CD4-positive, alpha-beta T cell (primary cell): ENCODE measurements around the gene KCNMB1. TPM values are rescaled to one million over a fixed set of nuclear protein-coding genes. Genes with fewer than 3 reads are reported as not detected.

ENCODE experiments used
- ATAC-seq: fragments of 200-7000 bp; cut with Tn5 transposase; one replicate; pipeline ENCODE4 v1.10.0; 2022; ENCODE audit warnings: mild to moderate bottlenecking; ENCODE audit not compliant: poor library complexity
- CTCF ChIA-PET: fragments of 350-600 bp; sonication (Branson Sonifier 250); formaldehyde crosslinking; loops from one replicate; lab custom pipeline; 2021; ENCODE audit warnings: antibody characterized with exemption, inconsistent platforms; lab: Charles Lee
- POLR2A ChIA-PET: fragments of 350-600 bp; sonication (Branson Sonifier 250); formaldehyde crosslinking; loops from one replicate; lab custom pipeline; 2021; ENCODE audit warnings: antibody characterized with exemption, inconsistent platforms; lab: Charles Lee
- DNase-seq, 14 experiments: peaks; one replicate each; pipeline ENCODE4 v3.0.0-alpha.2; 2013 to 2020; ENCODE audit warnings: mixed read lengths in 2 of 14
- H3K27ac ChIP-seq, 2 donors: one replicate each; pipeline versions ENCODE4 v1.5.1 to v1.7.0; 2013; ENCODE audit warnings: low read length in 2 of 2, low read depth in 1 of 2, mild to moderate bottlenecking in 1 of 2
- H3K27me3 ChIP-seq, 2 experiments: 1 replicate in 1 of 2; 2 replicates in 1 of 2; pipeline versions ENCODE4 v1.6.1 to v1.7.0; 2013; ENCODE audit warnings: low read length in 2 of 2, control low read depth in 1 of 2, mild to moderate bottlenecking in 1 of 2, moderate library complexity in 1 of 2; ENCODE audit not compliant: insufficient read depth in 2 of 2, control insufficient read depth in 1 of 2
- H3K36me3 ChIP-seq: one replicate; pipeline ENCODE4 v1.6.1; 2013; ENCODE audit warnings: low read length, control low read depth; ENCODE audit not compliant: insufficient read depth
- H3K4me1 ChIP-seq: one replicate; pipeline ENCODE4 v1.6.1; 2013; ENCODE audit warnings: low read length, control low read depth; ENCODE audit not compliant: insufficient read depth
- H3K4me3 ChIP-seq: one replicate; pipeline ENCODE4 v1.5.1; 2013; ENCODE audit warnings: mild to moderate bottlenecking, low read length, moderate library complexity
- H3K9me3 ChIP-seq, 2 experiments: 1 replicate in 1 of 2; 2 replicates in 1 of 2; pipeline versions ENCODE4 v1.6.1 to v1.7.0; 2013; ENCODE audit warnings: low read length in 2 of 2, mild to moderate bottlenecking in 2 of 2, control low read depth in 1 of 2, moderate library complexity in 1 of 2; ENCODE audit not compliant: control insufficient read depth in 1 of 2, insufficient read depth in 1 of 2
- H3K27ac Mint-ChIP-seq: one replicate; pipeline ENCODE4 v1.8.0; 2020; ENCODE audit warnings: mixed read lengths
- H3K27me3 Mint-ChIP-seq: one replicate; pipeline ENCODE4 v1.8.0; 2021; ENCODE audit warnings: mixed read lengths
- H3K36me3 Mint-ChIP-seq: one replicate; pipeline ENCODE4 v1.8.0; 2021; ENCODE audit warnings: low read depth, mixed read lengths
- H3K4me1 Mint-ChIP-seq: one replicate; pipeline ENCODE4 v1.8.0; 2021; ENCODE audit warnings: low read depth, mixed read lengths
- H3K4me3 Mint-ChIP-seq: one replicate; pipeline ENCODE4 v1.8.0; 2020; ENCODE audit warnings: mild to moderate bottlenecking, mixed read lengths
- H3K9me3 Mint-ChIP-seq: one replicate; pipeline ENCODE4 v1.8.0; 2020; ENCODE audit warnings: mixed read lengths
- intact Hi-C, 2 experiments: fragments of 100-400 bp; cut with DNase I in 1 of 2; cut with micrococcal nuclease in 1 of 2; formaldehyde crosslinking; loops; one replicate each; pipeline versions ENCODE4 v1.15.1 to v1.9.0; 2023 to 2025; cut with DNase I, micrococcal nuclease
- total RNA-seq, 174 experiments: library from RNA in 2 of 174; stranded (reverse) in 2 of 174; gene quantifications; one replicate each; pipeline ENCODE4 v1.2.3 and lab custom pipeline; 2021 to 2026
- TF ChIP-seq, protein P1 (sequence below): fragments of 200-600 bp; IDR thresholded peaks from one replicate; pipeline ENCODE4 v1.8.0; 2022; ENCODE audit warnings: antibody characterized with exemption, mild to moderate bottlenecking

Gene KCNMB1
- total RNA-seq, 2 experiments from 2014 or later = 0.06 to 0.11 TPM

DNA sequence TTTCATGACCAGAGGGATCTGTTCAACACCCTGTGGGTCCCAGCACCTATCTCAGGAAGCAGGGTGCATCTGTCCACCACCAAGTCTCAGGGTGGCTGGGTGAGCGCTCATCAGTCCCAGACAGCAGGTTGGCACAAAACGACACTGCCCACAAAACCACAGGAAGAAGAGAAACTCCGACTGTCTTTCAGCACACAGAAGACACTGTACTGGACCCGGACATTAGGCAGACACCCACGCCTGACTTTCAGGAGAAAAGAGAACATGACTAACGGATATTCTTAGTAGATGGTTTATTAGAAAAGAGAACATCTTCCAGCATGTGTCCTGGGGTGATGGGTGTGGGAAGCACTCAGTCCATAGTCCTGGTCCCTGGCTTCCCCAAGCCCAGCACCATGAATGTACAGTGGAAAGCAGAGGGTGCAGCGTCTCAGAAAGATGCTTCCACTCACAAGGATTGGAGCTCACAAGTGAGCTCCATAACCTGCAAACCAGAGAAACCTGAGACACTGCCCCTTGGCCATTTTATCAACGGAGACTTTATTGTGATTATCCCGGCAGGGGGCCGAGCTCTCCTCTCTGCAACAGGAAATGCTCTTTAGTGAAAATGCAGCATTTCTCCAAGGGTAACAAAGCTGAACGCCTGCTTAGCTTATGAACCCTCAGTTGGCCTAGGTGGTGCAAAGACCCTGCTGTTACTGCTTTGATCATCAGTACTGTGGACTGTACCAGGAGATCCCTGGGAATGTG lies 55.8 kb downstream of the KCNMB1 start:
- peaks cover 96% of the 10 kb centered on the region for H3K4me1 ChIP-seq
- no peaks in the 10 kb centered on the region for H3K36me3 Mint-ChIP-seq
- peak; percentile 39 for ATAC-seq
- peak overlapping the region; percentile 78 for H3K4me3 Mint-ChIP-seq
- H3K4me3 ChIP-seq = peak overlapping the region; percentile 2
- CTCF ChIA-PET = interaction anchor here (0.8 to 2.6 kb wide), 7 partner anchors 30 to 67 kb away, joined by 3 to 20 read pairs (median 5); partner anchors contain the start of gene LCP2
- H3K36me3 ChIP-seq = no peaks in the 10 kb centered on the region
- H3K27me3 Mint-ChIP-seq = no peaks in the 10 kb centered on the region
- no peak overlapping the region for H3K27ac Mint-ChIP-seq
- H3K4me1 Mint-ChIP-seq = peaks cover 30% of the 10 kb centered on the region
- H3K9me3 ChIP-seq = no peaks in the 10 kb centered on the region
- no peaks in the 10 kb centered on the region for H3K9me3 Mint-ChIP-seq
- POLR2A ChIA-PET = interaction anchor here (0.7 to 5.9 kb wide), 13 partner anchors 15 to 1841 kb away, joined by 3 to 236 read pairs (median 18); partner anchors contain the start of gene LCP2
- no peaks in the 10 kb centered on the region for H3K27me3 ChIP-seq
- DNase-seq = peak in 13 of 14 experiments; percentile 39 to 89 (median 56)
- peak overlapping the region; percentile 95 to 97 for H3K27ac ChIP-seq
- TF ChIP-seq, protein P1, sequence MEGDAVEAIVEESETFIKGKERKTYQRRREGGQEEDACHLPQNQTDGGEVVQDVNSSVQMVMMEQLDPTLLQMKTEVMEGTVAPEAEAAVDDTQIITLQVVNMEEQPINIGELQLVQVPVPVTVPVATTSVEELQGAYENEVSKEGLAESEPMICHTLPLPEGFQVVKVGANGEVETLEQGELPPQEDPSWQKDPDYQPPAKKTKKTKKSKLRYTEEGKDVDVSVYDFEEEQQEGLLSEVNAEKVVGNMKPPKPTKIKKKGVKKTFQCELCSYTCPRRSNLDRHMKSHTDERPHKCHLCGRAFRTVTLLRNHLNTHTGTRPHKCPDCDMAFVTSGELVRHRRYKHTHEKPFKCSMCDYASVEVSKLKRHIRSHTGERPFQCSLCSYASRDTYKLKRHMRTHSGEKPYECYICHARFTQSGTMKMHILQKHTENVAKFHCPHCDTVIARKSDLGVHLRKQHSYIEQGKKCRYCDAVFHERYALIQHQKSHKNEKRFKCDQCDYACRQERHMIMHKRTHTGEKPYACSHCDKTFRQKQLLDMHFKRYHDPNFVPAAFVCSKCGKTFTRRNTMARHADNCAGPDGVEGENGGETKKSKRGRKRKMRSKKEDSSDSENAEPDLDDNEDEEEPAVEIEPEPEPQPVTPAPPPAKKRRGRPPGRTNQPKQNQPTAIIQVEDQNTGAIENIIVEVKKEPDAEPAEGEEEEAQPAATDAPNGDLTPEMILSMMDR = no peak
- intact Hi-C loops = no loop called here

DNA sequence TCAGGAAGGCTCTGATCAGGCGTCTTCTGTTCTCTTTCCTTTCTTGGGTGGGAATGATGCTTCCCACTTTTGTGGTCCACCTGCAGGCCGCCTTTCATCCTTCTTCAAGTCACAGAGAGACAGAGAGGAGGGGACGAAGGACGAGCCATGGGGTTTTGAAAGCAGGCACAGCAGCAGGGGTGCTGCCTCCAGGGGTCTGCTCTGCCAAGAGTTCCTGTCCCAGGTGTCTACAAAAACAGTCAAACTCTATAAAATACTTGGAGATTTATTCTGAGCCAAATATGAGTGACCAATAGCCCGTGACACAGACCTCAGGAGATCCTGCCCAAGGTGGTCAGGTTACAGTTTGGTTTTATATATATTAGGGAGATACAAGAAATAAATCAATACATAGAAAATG lies 57.1 kb downstream of the KCNMB1 start:
- H3K27ac ChIP-seq = peak overlapping the region; percentile 95 to 97
- peaks cover 96% of the 10 kb centered on the region for H3K4me1 ChIP-seq
- Mint-ChIP-seq H3K27ac (no peak overlapping the region), H3K9me3 (no peaks in the 10 kb centered on the region), H3K36me3 (no peaks in the 10 kb centered on the region), H3K4me1 (peaks cover 17% of the 10 kb centered on the region), H3K4me3 (peak overlapping the region; percentile 78), H3K27me3 (no peaks in the 10 kb centered on the region)
- CTCF ChIA-PET = interaction anchor here (1.2 to 3.3 kb wide), 7 partner anchors 29 to 106 kb away, joined by 3 to 26 read pairs (median 5); no protein-coding TSS in a partner anchor
- POLR2A ChIA-PET = interaction anchor here (0.8 to 5.9 kb wide), 11 partner anchors 10 to 70 kb away, joined by 3 to 236 read pairs (median 38); partner anchors contain the start of gene LCP2
- intact Hi-C loops = loop anchor here in 1 of 2 experiments (1.0 kb wide), 1 partner anchor 29 kb away; no protein-coding TSS in a partner anchor
- ATAC-seq (no peak), DNase-seq (no peak)
- no peaks in the 10 kb centered on the region for H3K36me3 ChIP-seq
- no peaks in the 10 kb centered on the region for H3K9me3 ChIP-seq
- H3K4me3 ChIP-seq = peak overlapping the region; percentile 26
- H3K27me3 ChIP-seq = no peaks in the 10 kb centered on the region
- TF ChIP-seq, protein P1 = no peak

DNA sequence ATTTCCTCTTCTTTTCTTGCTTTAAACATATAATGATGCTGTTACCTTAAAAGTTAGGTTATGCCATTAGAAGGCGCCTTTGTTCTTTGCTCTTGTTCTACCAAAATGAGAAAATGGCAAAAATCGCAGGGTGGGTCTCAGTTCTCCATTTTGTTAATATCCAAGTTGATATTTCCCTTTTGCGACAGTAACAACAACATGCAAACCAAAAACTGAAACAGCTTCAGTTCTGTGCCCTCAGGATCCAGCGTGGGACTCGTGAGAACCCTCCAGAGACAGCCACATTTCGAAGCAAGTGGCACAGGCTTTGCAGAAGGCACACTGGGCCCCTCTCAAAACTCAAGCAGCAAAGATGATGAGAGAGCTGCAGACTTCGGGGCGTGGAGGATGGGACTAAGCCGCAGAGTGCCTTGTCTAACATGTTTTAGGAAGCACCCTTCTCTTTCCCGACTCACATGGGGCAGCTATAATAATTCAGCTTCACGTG lies 58.6 kb downstream of the KCNMB1 start:
- peak overlapping the region; percentile 34 for H3K4me3 ChIP-seq
- ChIA-PET CTCF (interaction anchor here (0.5 to 3.3 kb wide), 13 partner anchors 8 to 105 kb away, joined by 3 to 26 read pairs (median 5); no protein-coding TSS in a partner anchor), POLR2A (interaction anchor here (0.8 to 5.9 kb wide), 13 partner anchors 12 to 69 kb away, joined by 3 to 236 read pairs (median 23); partner anchors contain the start of gene LCP2)
- TF ChIP-seq, protein P1 = no peak
- no peaks in the 10 kb centered on the region for H3K9me3 ChIP-seq
- H3K4me1 Mint-ChIP-seq = peaks cover 8% of the 10 kb centered on the region
- peak overlapping the region; percentile 95 to 97 for H3K27ac ChIP-seq
- peaks cover 82% of the 10 kb centered on the region for H3K4me1 ChIP-seq
- H3K36me3 Mint-ChIP-seq = no peaks in the 10 kb centered on the region
- DNase-seq = peak in 3 of 14 experiments; percentile 12 to 47 (median 17)
- peak; percentile 6 for ATAC-seq
- H3K27me3 Mint-ChIP-seq = no peaks in the 10 kb centered on the region
- no peak overlapping the region for H3K27ac Mint-ChIP-seq
- no peak overlapping the region for H3K4me3 Mint-ChIP-seq
- H3K27me3 ChIP-seq = no peaks in the 10 kb centered on the region
- no peaks in the 10 kb centered on the region for H3K36me3 ChIP-seq
- H3K9me3 Mint-ChIP-seq = no peaks in the 10 kb centered on the region
- intact Hi-C loops = loop anchor here in 1 of 2 experiments (1.0 kb wide), 2 partner anchors 17 to 55 kb away; no protein-coding TSS in a partner anchor
